SKM-1 (cell line): Measurements from ENCODE around the gene C11orf58.

Experiments
- DNase-seq: peaks from one replicate; lab custom pipeline; 2025; ENCODE audit not compliant: unreplicated experiment; lab: John Stamatoyannopoulos, UW

C11orf58 gene

GRCh38 chr11:16767957-16768356, 29.5 kb downstream of the C11orf58 start:
- DNase-seq: no peak

- no peak for DNase-seq
Observed at GRCh38 chr11:16769386-16769785, 30.9 kb downstream of the C11orf58 start.

DNA sequence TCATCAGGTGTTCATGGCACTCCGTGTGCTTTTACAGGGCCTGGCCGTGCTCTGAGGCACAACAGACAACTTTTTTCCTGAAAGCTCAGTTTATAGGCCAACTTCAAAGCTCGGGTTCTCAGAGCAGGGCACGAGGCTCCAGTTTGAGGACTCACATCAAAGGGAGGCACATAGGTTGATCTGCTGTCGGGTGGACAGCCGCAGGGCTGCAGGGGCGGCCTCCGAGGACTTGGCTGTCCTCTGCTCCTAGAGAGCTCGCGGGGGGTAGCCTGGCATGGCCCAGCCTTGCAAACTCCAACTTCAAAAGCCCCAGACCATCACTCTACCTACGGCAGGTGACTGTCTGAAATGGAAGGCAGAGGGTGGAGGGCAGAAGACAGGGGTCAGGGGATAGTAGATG, 31.6 kb downstream of the C11orf58 start:
- no peak for DNase-seq

DNA sequence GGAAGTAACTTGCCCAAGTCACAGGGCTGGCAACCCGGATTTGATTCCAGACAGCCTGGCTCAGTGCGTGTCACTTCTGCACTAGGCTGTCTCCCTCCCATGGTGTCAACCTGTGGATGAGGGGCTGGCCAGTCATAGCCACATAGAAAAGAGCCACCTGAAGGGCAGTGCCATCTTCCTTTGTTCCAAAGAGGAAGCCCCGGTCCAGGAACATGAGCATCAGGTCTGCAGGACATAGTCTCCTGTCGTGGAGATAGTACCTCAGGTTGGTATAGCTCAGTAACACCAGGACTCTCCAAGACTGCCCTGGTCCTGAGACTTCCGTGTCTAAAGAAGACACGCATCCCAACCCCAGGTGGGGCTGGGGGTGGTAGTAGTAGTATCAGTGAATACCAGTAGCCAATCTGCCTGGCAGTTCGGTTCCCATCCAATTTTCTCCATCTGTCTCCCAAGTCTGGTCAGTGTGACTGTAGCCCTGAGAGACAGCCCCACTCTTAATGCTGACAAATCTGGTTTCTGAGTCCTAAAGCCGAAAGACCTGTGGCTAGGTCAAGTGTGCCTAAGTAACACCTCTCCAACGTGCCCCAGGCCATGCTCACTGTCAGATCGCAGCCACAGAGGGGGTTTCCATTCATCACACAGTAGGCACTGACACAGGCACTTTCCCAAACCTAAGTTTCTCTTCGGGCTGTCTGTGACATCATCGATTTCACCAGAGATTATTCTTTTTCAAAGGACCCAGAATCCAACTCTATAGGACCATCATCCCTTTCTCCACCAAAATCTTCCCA, 33.1 kb downstream of the C11orf58 start:
- no peak for DNase-seq

GRCh38 chr11:16772141-16772512, 33.7 kb downstream of the C11orf58 start:
- DNase-seq: no peak

- DNase-seq: no peak
Observed at GRCh38 chr11:16773981-16774935, 35.8 kb downstream of the C11orf58 start.

DNA sequence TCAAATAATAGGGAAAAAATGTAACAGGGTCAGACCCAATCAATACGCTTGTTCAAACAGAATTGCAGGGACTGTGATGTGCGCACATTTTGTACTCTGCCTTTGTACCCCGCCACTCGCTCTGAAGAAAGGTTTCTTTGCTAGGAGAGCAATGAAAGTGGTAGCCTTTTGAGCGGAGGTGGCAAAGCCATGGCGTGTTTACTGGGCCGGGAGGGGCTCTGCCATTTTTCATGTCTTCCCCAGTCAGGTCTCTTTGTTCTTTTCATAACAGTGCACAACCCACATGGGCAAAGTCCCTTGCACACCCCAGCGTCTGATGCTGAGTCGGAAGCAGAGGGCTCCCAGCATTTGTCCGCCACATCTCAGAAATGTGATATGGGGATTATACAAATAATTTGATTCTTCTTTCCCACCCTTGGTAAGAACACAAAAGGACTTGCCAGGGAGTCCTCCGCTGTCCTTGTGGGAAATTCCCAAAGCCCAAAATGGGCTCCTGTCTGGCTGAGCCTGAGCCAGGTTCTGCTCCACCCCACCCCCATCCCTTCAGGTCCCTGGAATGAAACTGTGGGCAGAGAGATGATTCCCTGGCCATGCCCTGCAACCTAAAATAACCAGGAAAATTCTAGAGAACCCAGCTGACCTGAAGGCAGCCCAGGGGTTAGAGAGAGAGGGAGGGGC, 36.6 kb downstream of the C11orf58 start:
- no peak for DNase-seq

DNA sequence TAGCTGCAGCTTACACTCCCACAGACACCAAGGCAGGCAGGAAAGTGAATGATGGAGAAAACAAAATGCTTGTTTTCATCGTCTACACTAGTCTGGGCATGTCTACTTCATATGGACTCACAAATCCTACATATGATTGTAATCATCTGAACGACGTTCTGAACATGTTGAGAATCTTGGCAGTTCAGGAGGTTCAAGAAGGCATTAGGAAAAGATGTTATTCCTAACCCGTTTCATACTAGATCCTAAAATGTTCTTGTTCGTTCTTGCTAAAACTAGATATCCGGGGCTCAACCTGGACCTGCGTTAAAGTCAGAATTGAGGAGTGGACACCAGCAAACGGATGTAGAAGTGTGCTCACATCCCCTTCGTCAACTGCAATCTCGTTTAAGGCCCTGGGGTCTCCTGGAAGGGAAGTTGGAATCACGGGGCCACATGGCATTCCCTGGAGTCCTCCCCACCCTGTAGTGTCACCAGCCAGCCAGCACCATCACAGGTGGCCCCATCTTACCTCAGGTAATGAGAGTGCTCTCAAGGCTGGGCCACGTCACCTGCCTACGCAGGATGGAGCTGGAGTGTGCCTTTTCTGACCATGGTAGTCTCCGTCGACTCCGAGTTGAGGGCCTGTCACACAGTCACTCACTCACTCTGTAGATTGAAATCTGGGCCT, 37.3 kb downstream of the C11orf58 start:
- DNase-seq: no peak

DNA sequence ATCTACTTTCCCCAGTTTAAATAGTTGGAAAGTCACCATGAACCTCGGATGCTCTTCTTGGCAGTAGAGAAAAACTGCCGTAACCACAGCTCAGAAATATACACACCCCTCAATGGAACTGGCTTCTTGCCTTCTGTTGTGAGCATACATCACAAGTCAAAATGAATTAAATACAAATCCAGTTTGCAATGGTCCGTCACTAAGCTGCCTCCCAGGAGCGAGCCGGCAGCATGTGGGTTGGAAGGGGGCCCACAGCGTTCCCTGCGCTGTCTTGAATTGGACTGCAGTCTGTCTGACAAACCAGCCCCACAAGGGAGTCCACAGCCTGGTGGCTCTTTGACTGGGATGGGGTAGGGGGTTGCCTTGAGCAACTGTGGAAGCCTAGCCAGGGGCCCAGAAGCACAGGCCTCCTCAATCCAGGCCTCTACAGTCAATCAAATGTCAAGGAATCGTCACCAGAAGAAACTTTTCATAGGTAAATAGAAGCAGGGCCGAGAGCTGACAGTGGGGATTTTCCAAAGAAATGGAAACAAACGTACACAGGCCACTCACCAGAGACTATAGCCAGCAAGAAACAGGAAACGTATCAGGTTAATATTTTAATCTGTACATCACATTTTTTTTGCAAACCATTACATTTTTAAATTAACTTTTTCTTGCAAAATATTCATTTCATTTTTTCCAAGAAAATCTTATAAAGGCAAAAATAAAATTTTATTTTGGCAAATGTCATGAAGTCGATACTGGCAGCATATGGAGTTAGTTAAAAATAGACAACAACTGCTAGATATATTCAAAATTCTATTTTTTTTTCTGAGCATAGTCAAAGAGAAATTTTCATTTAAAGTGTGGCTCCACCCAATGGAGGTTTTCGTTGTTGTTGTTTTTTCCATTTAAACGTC, 38.5 kb downstream of the C11orf58 start:
- no peak for DNase-seq

DNA sequence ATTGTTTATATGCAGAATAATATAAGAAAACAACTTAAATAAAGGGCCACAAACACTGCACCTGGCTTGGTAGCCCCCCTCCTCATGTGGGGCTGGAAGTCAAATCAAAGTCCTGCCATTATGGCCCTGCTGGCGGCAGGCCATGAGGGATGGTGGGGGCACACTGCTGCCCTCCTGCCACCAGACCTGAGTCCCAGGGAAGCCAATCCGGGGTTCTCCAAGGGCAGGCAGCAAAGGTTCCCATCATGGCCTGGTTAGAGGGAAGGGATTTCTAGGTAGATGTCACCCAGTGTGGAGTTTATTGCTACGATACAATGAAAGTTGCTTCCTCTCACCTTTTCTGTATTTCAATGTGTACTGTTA, 39.1 kb downstream of the C11orf58 start:
- DNase-seq: no peak

- DNase-seq: no peak
Observed at GRCh38 chr11:16778286-16778685, 39.8 kb downstream of the C11orf58 start.

GRCh38 chr11:16778876-16779275, 40.4 kb downstream of the C11orf58 start:
- no peak for DNase-seq

- peak; percentile 29 for DNase-seq
Observed at GRCh38 chr11:16779436-16779835, 41.0 kb downstream of the C11orf58 start.

DNA sequence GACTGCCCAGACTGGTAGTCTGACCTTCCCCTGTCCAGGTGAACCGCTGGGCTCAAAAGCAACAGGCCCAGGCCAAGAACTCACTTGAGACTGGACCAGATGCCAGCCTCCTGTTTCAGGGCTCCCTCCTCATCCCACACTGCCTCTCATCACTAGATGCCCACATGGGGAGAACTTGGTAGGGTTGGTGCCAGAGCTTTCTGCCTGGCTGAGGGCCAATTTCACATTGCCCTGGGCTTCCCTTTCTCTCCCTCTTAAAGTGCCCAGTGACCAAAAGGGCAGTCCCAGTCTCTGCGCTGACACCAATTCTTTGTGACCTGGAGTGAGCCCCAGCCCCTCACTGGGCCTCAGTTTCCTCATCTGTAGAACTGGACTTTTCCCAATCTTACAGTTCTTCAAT, 41.7 kb downstream of the C11orf58 start:
- no peak for DNase-seq

DNA sequence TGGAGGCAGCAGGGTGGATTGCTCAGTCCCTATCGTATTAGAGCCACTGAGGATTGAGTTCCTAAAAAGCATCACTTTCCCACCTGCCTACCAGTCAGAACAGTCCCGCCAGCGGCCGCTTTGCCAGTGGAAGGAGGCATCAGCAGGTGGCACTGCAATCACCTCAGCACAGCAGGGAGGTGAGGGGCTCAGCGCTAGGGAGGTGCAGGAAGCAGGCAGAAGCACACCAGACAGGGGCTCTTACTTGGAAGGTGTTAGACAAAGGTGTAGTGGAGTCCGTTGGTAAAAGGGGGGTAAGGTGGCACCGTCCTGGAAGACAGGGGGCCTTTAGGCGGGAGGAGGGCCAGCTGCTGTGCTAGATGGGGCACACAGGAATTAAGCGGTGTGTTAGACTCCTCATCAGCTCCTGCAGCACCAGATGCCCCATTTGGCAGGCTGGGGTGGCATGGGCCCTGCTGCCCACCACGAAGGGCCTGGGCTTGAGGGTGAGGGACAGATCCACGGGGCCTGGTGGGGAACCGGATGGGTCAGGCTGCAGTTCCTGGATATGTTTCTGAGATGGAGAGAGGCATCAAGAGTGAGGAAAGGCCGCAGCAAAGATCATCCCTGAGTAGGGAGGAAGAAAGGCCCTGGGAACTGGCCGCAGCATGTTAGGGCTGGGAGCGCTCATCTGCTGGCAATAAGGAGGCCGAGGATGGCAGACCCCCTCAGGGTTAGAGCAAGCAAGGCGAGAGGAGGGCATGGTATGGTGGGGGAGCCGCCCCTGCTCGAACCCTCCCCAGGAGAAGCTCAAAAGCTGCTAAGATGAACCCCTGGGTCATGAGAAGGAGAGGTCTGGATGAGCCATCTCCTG, 42.5 kb downstream of the C11orf58 start:
- no peak for DNase-seq

DNA sequence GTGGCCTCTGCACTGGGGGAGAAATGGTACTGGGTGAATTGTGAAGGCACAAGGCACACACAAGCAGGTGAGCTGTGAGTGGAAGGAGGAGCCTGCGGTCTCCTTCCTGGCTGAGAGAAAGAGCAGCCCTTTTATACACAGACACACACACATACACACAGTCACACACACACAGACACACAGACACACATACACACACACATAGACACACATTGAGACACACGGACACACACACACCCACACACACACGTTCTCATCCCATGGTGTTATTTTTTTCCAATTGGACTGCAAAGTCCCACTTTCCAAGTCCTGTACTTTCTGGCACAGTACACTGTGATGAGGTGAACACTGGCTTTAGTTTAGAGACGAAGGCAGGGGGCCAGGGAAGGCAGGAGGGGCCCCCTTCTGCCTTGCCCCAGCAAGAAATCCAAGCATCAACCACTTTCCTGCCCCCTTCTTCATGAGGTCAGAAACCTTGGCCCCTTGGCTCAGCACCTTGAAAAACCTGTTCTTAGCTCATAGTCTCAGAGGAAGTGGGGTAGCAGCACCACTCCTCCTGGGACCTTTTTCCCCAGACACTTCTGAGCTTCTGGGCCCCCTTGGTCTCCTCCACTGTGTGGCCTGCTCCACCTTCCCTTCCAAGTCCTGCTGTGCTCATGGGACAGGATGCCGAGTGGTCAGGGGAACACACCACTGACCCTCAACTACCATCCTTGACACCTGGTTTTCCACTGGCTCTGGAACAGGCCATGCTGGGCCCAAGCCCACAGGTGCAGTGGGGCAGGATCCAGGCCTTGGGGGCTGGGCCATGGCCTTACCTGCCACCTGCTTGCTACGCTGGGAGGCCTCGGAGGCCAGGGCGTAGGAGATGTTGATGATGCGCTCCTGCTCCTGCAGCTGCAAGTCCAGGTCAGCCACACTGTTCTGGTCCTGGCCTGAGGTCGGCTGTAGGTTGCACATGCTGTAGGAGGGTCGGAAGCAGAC, 43.8 kb downstream of the C11orf58 start:
- no peak for DNase-seq

GRCh38 chr11:16783321-16783801, 44.9 kb downstream of the C11orf58 start:
- no peak for DNase-seq

DNA sequence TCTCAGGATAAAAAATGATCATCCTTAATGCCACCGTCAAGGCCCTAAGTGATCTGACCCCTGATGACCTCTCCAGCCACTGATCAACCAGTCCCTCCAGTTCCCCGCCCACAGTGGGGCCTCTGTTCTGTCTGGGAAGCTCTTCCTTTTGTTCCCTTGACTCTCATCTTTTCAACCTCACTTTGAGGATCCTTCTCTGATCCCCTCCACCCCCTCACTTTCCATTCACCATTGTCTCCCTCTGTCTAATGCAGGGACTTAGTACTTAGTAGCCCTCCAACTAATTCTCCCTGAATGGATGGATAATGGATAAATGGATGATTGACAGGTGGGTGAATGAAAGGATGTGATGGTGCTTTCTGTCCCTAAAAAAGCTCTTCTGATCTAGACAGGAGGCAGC, 45.6 kb downstream of the C11orf58 start:
- DNase-seq: no peak
